ENCODE measurements around the gene PIP4K2B. TPM values are rescaled to one million over a fixed set of nuclear protein-coding genes. Genes with fewer than 3 reads are reported as not detected.

PIP4K2B gene
- total RNA-seq, 2 experiments from 2014 or later = 33.0 to 38.6 TPM

DNA sequence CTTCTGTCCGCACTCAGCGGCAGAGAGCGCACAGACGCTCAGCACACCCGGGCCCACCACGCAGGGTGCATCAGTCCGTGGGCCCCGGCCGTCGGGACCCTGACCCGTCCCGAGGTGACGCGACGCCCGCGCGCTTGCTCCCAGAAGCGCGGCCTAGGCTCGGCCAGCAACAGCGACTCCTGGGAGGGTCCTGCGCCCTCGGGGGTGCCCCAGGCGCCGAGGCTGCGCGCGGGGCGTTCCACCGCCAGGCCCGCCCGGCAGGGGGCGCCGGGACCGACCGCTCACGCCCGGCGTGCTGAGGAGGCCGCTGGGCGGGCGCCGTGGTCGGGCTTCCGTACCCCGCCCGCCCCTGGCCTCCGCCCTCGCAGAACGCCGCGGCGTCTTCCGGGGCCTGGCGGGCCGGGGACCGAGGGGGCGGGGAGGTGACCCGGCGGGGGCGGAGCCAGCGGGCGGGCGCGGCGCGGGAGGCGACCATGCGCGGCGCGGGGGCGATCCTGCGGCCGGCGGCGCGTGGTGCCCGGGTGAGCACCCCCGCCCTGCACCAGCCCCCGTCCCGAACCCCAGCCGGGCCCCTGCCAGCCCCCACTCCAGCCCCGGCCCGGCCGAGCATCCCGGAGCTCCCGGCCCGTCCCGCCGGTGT is 69.3 kb downstream of the PIP4K2B start, which contains the start of gene CISD3:
Gene CISD3, plus strand, starts transcription at position 456 of the 640 bp plus-strand sequence. Its CDS starts 18 bp downstream, at position 474.
- ChIA-PET CTCF (ENCODE audit: unreplicated experiment) (no interaction called here), POLR2A (no interaction called here)
- no TSS peak for BruUV-seq (replicated peaks)
- Histone ChIP-seq H3K79me2 (ENCODE audit: insufficient read depth, low read depth, low read length) (no peaks in the 10 kb centered on the region), H3K27ac (ENCODE audit: low read depth, low read length, poor library complexity, severe bottlenecking) (peak within 1 kb of the TSS; percentile 39), H3K4me1 (ENCODE audit: insufficient read depth, low read length, poor library complexity, severe bottlenecking) (peaks cover 80% of the 10 kb centered on the region), H2AFZ (ENCODE audit: low read length) (peak within 1 kb of the TSS; percentile 67; the same call in 1 of the 2 replicates), H3K36me3 (ENCODE audit: insufficient read depth, low read length) (peaks cover 33% of the 10 kb centered on the region), H3K9me2 (ENCODE audit: insufficient read depth, low read length) (no peaks in the 10 kb centered on the region), H3K9me3 (ENCODE audit: low read length) (no peaks in the 10 kb centered on the region), H3K4me2 (ENCODE audit: low read length) (peak within 1 kb of the TSS; percentile 76), H3K4me3 (ENCODE audit: low read depth, low read length, poor library complexity, severe bottlenecking) (peak within 1 kb of the TSS; percentile 82), H4K20me1 (ENCODE audit: insufficient read depth, low read length) (peaks cover 12% of the 10 kb centered on the region; the same call in 1 of the 2 replicates)
- intact Hi-C loops (cut with micrococcal nuclease; ENCODE audit: unreplicated experiment) = loop anchor here (1.0 kb wide), 1 partner anchor 17 kb away; no protein-coding TSS in a partner anchor
- peak; percentile 95 for DNase-seq (ENCODE audit: low spot score)
- TF ChIP-seq, protein P1, sequence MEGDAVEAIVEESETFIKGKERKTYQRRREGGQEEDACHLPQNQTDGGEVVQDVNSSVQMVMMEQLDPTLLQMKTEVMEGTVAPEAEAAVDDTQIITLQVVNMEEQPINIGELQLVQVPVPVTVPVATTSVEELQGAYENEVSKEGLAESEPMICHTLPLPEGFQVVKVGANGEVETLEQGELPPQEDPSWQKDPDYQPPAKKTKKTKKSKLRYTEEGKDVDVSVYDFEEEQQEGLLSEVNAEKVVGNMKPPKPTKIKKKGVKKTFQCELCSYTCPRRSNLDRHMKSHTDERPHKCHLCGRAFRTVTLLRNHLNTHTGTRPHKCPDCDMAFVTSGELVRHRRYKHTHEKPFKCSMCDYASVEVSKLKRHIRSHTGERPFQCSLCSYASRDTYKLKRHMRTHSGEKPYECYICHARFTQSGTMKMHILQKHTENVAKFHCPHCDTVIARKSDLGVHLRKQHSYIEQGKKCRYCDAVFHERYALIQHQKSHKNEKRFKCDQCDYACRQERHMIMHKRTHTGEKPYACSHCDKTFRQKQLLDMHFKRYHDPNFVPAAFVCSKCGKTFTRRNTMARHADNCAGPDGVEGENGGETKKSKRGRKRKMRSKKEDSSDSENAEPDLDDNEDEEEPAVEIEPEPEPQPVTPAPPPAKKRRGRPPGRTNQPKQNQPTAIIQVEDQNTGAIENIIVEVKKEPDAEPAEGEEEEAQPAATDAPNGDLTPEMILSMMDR (conservative IDR thresholded peaks at IDR 0.05; ENCODE audit: low read length) = peak; percentile 75
- no peak for TF ChIP-seq EZH2phosphoT487 (IDR thresholded peaks at IDR 0.05; ENCODE audit: borderline replicate concordance, low read depth, low read length)

DNA sequence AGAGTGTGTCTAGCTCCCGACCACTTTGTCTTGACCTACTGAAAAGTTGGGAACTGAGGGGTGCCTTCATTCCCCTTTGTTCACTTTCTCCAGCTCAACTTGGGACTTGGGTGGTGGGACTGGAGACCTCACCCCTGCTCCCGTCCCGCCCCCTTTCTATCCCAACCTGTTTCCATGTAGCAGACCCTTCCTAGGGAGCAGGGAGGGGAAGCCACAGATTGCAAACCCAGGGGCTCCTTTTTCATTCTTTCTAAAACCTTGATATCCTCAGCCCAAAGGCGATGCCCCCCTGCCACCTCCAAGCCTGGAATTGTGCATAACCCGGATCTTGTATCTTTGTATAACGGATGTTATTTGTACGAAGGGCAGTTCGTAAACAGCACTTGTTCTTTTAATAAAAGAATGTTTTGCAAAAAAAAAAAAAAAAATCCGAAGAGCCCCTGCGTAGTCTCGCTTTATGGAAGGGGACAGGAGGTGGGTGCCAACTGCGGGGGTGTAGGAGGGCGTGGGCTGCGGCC is 69.9 kb downstream of the PIP4K2B start:
- Histone ChIP-seq H3K4me1 (ENCODE audit: insufficient read depth, low read length, poor library complexity, severe bottlenecking) (peaks cover 74% of the 10 kb centered on the region), H3K9me2 (ENCODE audit: insufficient read depth, low read length) (no peaks in the 10 kb centered on the region), H2AFZ (ENCODE audit: low read length) (no peak overlapping the region), H3K36me3 (ENCODE audit: insufficient read depth, low read length) (peaks cover 35% of the 10 kb centered on the region), H3K79me2 (ENCODE audit: insufficient read depth, low read depth, low read length) (no peaks in the 10 kb centered on the region), H4K20me1 (ENCODE audit: insufficient read depth, low read length) (peaks cover 12% of the 10 kb centered on the region; the same call in 1 of the 2 replicates), H3K27ac (ENCODE audit: low read depth, low read length, poor library complexity, severe bottlenecking) (peak overlapping the region; percentile 2), H3K4me2 (ENCODE audit: low read length) (peak overlapping the region; percentile 69), H3K4me3 (ENCODE audit: low read depth, low read length, poor library complexity, severe bottlenecking) (peak overlapping the region; percentile 65), H3K9me3 (ENCODE audit: low read length) (no peaks in the 10 kb centered on the region)
- DNase-seq (ENCODE audit: low spot score) = no peak
- TF ChIP-seq, protein P1 (conservative IDR thresholded peaks at IDR 0.05; ENCODE audit: low read length) = no peak
- TF ChIP-seq EZH2phosphoT487 (IDR thresholded peaks at IDR 0.05; ENCODE audit: borderline replicate concordance, low read depth, low read length) = no peak
- ChIA-PET POLR2A (no interaction called here), CTCF (ENCODE audit: unreplicated experiment) (interaction anchor here (1.2 kb wide), 1 partner anchor 23 kb away, joined by 4 read pairs; no protein-coding TSS in a partner anchor)
- intact Hi-C loops (cut with micrococcal nuclease; ENCODE audit: unreplicated experiment) = no loop called here
- no TSS peak for BruUV-seq (replicated peaks)

Data from OCI-LY7 (cell line).